Coronary artery (tissue), 2 donors: Measurements from ENCODE around the gene XXYLT1.

Source experiments
- DNase-seq: peaks from one replicate; pipeline ENCODE4 v3.0.0-alpha.2; 2017; ENCODE audit warnings: low spot score
- H3K27ac ChIP-seq, 2 donors: fragments of 200-600 bp; sonication (generic); one replicate each; pipeline ENCODE4 v1.5.1; 2016 to 2019
- H3K4me3 ChIP-seq: fragments of 200-600 bp; sonication (generic); 2 replicates; pipeline ENCODE4 v1.5.1; 2016; ENCODE audit warnings: mild to moderate bottlenecking, moderate library complexity
- CTCF ChIP-seq: fragments of 200-600 bp; sonication (generic); IDR thresholded peaks from one replicate; pipeline ENCODE4 v1.5.1; 2019; ENCODE audit warnings: antibody characterized with exemption

The XXYLT1 gene

GRCh38 chr3:195045481-195046210 lies 225.3 kb downstream of the XXYLT1 start:
- no peak for TF ChIP-seq CTCF
- H3K4me3 ChIP-seq: no peak overlapping the region
- no peak overlapping the region for H3K27ac ChIP-seq
- DNase-seq: no peak

DNA sequence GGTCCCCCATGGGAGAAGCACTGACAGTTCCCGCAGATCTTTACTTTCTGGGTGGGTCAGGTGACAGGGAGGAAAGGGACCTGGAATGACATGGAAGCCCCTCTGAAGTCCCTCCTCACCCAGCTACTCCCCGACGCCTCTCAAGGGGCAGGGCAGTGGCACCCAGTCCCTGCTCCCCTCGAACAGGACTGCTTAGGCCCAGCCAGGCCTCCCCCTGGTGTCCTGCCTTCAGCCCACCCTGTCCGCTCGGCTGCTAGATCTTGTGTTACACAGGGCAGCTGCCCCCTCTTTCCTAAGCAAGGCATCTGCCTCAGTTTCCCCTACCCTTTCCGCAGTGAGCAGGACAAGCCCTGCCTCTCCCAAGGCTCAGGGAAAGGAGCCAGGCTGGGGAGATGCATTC lies 226.5 kb downstream of the XXYLT1 start:
- TF ChIP-seq CTCF: no peak
- Histone ChIP-seq H3K27ac (no peak overlapping the region), H3K4me3 (no peak overlapping the region)
- DNase-seq: no peak

DNA sequence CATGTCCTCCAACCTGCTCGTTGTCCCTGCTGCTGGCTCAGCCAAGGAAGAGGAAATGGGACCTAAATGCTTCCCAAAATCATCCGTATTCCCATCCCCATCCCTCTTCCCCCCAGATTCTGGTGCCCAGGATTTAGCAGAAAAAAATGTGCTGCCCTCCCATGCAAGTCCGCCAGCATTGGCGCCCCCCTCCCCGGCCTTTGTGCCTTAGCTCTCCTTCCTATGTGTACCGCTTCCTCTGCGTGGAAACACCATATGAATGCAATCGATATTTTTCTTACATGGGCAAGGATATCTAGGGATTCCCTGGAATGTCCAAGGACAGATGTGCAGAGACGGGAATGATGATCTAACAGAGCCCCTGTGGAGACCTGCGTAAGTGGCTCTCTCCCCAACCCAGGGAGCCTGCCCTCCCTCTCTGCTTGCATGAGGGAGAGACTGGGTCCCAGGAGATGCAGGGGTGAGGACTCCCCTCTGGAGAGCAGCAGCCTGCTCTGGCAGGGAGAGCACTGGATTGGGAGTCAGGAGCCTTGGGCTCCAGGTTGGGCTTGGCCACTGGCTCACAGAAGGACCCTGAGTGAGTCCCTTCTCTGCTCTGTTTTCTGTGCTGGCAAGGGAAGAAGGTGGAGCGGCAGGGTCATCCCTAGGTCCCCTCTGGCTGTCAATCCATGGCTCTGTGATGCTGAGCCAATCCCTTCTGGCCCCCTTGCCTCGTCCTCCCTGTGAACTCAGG lies 227.2 kb downstream of the XXYLT1 start:
- DNase-seq: no peak
- no peak overlapping the region for H3K4me3 ChIP-seq
- TF ChIP-seq CTCF: no peak
- no peak overlapping the region for H3K27ac ChIP-seq

DNA sequence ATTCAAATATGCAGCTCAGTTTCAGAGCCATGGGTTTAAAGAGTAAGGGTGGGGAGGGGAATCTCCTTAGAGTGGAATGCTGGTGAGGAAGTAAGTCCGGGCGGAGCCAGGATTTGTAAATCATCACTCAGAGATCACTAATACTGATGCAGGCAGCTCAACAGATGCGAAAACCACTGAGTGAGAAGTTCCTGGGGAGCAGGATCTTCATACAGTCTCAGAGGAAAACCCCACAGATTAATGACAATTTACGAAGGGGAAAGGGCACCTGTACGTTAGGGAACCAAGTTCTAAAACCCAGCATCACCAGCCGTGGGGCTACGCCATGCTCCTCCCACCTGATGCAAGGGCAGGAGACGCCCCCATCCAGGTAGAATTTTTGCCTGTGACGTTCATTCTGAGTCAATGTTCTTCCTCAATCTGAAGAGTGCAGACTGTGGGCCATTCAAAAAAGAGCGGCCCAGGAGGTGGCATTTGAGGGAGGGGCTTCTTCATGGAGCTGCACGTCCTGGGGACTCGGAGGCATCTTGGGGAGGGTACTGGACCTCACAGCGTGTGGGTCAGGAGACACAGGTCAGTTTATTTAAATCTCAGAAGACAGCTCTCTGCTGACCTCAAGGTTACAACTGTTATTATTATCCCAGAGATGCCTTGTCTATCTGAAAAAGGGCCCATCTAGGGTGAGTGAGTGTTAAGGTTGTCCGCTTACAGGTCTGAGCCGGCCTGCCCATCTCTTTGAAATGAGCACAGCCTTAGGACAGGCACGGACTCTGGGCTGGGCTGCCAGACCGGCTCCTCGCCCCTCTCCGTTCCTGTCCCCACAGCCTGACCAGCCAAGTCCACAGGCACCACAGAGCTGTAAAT lies 228.0 kb downstream of the XXYLT1 start:
- TF ChIP-seq CTCF: no peak
- Histone ChIP-seq H3K4me3 (no peak overlapping the region), H3K27ac (no peak overlapping the region)
- no peak for DNase-seq

GRCh38 chr3:195041871-195042742 lies 228.9 kb downstream of the XXYLT1 start:
- TF ChIP-seq CTCF: no peak
- no peak overlapping the region for H3K4me3 ChIP-seq
- no peak overlapping the region for H3K27ac ChIP-seq
- DNase-seq: no peak

- Histone ChIP-seq H3K27ac (no peak overlapping the region), H3K4me3 (no peak overlapping the region)
- DNase-seq: no peak
- TF ChIP-seq CTCF: no peak
Measured at GRCh38 chr3:195040773-195041520, 230.0 kb downstream of the XXYLT1 start.
